ENCODE data around the gene UTP20. TPM values are rescaled to one million over a fixed set of nuclear protein-coding genes. Genes with fewer than 3 reads are reported as not detected.

Gene UTP20
- 10.5 and 14.5 TPM in 2 replicates for polyA plus RNA-seq (2011; rRNA removed)
- polyA minus RNA-seq (2011; rRNA and poly(A)+ RNA removed): 14.7 and 18.4 TPM in 2 replicates

- H3K4me3 ChIP-seq (ENCODE audit: low read depth, low read length): peak within 1 kb of the TSS; percentile 96
- no peaks in the 10 kb centered on the region for H3K27me3 ChIP-seq (ENCODE audit: control insufficient read depth, insufficient read depth, low read length)
- no peak for TF ChIP-seq CTCF (IDR thresholded peaks at IDR 0.05; ENCODE audit: low read depth, low read length)
- H3K9me3 ChIP-seq (ENCODE audit: control insufficient read depth, insufficient read depth, low read length): no peaks in the 10 kb centered on the region
- POLR2A ChIA-PET: no interaction called here
- DNase-seq (ENCODE audit: low read depth, low spot score): peak; percentile 67
- H3K27ac ChIP-seq (ENCODE audit: low read depth, low read length): no peak within 1 kb of the TSS
- CTCF ChIA-PET: interaction anchor here (0.6 to 1.0 kb wide), 2 partner anchors 451 to 453 kb away, joined by 3 to 4 read pairs; no protein-coding TSS in a partner anchor
Measured at GRCh38 chr12:101280006-101280505, at the start of gene UTP20. Gene UTP20 (plus strand): TSS chr12:101280105. CDS start chr12:101280283, 178 bp downstream.

GRCh38 chr12:101230547-101230946, 49.4 kb upstream of the UTP20 start:
- Histone ChIP-seq H3K27me3 (ENCODE audit: control insufficient read depth, insufficient read depth, low read length) (no peaks in the 10 kb centered on the region), H3K4me3 (ENCODE audit: low read depth, low read length) (no peak overlapping the region), H3K27ac (ENCODE audit: low read depth, low read length) (no peak overlapping the region), H3K9me3 (ENCODE audit: control insufficient read depth, insufficient read depth, low read length) (no peaks in the 10 kb centered on the region)
- peak; percentile 10 for DNase-seq (ENCODE audit: low read depth, low spot score)
- ChIA-PET POLR2A (no interaction called here), CTCF (no interaction called here)
- TF ChIP-seq CTCF (IDR thresholded peaks at IDR 0.05; ENCODE audit: low read depth, low read length): no peak

- no peak overlapping the region for H3K27ac ChIP-seq (ENCODE audit: low read depth, low read length)
- CTCF ChIA-PET: no interaction called here
Measured at GRCh38 chr12:101231636-101232035, 48.3 kb upstream of the UTP20 start.

GRCh38 chr12:101235686-101236085, 44.2 kb upstream of the UTP20 start:
- DNase-seq (ENCODE audit: low read depth, low spot score): no peak
- ChIA-PET CTCF (no interaction called here), POLR2A (no interaction called here)
- Histone ChIP-seq H3K27ac (ENCODE audit: low read depth, low read length) (no peak overlapping the region), H3K27me3 (ENCODE audit: control insufficient read depth, insufficient read depth, low read length) (no peaks in the 10 kb centered on the region), H3K9me3 (ENCODE audit: control insufficient read depth, insufficient read depth, low read length) (peaks cover 6% of the 10 kb centered on the region), H3K4me3 (ENCODE audit: low read depth, low read length) (no peak overlapping the region)
- TF ChIP-seq CTCF (IDR thresholded peaks at IDR 0.05; ENCODE audit: low read depth, low read length): no peak

More at GRCh38 chr12:101231636-101232035, 48.3 kb upstream of the UTP20 start:
- no peak for TF ChIP-seq CTCF (IDR thresholded peaks at IDR 0.05; ENCODE audit: low read depth, low read length)
- no peaks in the 10 kb centered on the region for H3K27me3 ChIP-seq (ENCODE audit: control insufficient read depth, insufficient read depth, low read length)
- POLR2A ChIA-PET: no interaction called here
- DNase-seq (ENCODE audit: low read depth, low spot score): no peak
- no peak overlapping the region for H3K4me3 ChIP-seq (ENCODE audit: low read depth, low read length)
- no peaks in the 10 kb centered on the region for H3K9me3 ChIP-seq (ENCODE audit: control insufficient read depth, insufficient read depth, low read length)

- POLR2A ChIA-PET: no interaction called here
- TF ChIP-seq CTCF (IDR thresholded peaks at IDR 0.05; ENCODE audit: low read depth, low read length): no peak
- CTCF ChIA-PET: no interaction called here
Measured at GRCh38 chr12:101238306-101238705, 41.6 kb upstream of the UTP20 start.

More at GRCh38 chr12:101238306-101238705, 41.6 kb upstream of the UTP20 start:
- Histone ChIP-seq H3K9me3 (ENCODE audit: control insufficient read depth, insufficient read depth, low read length) (peaks cover 6% of the 10 kb centered on the region), H3K27me3 (ENCODE audit: control insufficient read depth, insufficient read depth, low read length) (no peaks in the 10 kb centered on the region), H3K4me3 (ENCODE audit: low read depth, low read length) (no peak overlapping the region), H3K27ac (ENCODE audit: low read depth, low read length) (no peak overlapping the region)
- DNase-seq (ENCODE audit: low read depth, low spot score): no peak
